Head of caudate nucleus (tissue), 42 donors: ENCODE measurements around the gene TPBGL.

Source experiments
- DNase-seq, 42 donors: peaks; one replicate each; pipeline versions ENCODE4 v3.0.0 to v3.0.0-alpha.2; 2020 to 2021; ENCODE audit warnings: mixed read lengths in 7 of 42
- intact Hi-C: fragments of 100-400 bp; cut with DNase I; formaldehyde crosslinking; loops from one replicate; pipeline ENCODE4 v1.15.0; 2022

TPBGL gene

DNA sequence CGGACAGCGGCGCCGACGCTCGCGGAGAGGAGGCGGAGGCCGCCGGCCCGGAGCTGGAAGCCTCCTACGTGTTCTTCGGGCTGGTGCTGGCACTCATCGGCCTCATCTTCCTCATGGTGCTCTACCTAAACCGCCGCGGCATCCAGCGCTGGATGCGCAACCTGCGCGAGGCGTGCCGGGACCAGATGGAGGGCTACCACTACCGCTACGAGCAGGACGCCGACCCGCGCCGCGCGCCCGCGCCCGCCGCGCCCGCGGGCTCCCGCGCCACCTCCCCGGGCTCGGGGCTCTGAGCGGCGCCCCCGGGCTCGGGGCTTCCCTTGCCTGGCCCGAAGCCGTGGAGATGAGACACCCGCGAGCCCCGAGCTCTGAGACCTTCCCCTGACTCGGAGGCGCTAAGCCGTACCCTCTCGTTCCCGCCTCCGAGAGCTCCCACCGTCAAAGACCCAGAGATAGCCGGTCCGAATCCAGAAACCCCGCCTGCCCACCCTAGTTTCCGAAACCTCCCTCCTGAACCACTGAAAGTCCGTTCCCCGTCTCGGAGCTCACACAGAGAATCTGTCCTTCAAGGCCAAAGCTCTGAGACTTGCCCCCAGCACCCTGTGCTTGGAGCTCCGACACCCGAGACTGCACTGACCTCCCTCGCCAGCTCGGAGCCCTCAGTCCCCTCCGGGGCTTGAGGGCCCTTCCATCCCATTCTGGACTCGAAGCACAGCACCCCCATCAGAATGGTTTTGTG lies 1.5 kb downstream of the TPBGL start:
- intact Hi-C loops, result no loop called here
- DNase-seq, result peak in 7 of 42 donors; percentile 2 to 37 (median 8)

DNA sequence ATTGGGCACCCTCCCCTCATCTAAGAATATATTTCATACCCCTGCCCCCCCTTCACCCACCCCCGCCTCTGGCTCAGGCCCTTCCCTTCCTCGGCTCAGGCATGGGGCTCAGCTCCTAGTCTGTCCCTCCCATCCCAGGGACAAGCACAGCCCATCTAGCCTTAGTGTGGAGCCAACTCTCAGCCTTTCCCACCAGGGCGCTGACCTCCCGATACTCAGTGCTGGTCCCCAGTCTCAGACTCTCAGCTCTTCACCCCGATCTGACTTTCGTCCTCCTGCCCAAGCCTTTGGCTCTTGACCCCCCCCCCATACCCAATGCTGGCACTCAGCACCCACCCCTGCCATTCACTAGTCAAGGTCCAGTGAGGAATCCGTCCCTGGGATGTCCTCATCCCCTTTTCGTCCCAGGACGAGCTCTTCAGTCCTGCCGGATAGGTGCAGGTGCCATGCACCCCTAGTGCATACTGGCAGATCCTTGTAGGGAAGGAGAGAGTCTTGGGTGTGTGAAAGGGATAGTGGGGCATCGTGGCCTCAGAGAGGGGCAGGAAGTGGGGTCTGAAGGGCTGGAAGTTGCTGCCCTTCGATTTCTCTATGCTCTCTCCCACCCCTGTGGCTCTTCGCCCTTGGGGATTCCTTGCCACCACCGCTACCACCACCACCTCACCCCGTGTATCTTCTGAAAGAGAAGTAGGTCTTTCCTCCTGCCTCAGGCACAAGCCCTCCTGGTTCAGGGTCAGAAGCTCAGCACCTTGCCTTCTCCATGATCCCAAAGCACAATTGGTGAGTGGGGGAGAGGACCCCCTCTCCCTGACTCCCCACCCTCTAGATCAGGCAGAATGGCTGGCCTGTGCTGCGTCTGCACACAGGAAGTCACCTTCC lies 2.4 kb downstream of the TPBGL start:
- DNase-seq, result peak in 14 of 42 donors; percentile 3 to 33 (median 8)
- intact Hi-C loops, result no loop called here

DNA sequence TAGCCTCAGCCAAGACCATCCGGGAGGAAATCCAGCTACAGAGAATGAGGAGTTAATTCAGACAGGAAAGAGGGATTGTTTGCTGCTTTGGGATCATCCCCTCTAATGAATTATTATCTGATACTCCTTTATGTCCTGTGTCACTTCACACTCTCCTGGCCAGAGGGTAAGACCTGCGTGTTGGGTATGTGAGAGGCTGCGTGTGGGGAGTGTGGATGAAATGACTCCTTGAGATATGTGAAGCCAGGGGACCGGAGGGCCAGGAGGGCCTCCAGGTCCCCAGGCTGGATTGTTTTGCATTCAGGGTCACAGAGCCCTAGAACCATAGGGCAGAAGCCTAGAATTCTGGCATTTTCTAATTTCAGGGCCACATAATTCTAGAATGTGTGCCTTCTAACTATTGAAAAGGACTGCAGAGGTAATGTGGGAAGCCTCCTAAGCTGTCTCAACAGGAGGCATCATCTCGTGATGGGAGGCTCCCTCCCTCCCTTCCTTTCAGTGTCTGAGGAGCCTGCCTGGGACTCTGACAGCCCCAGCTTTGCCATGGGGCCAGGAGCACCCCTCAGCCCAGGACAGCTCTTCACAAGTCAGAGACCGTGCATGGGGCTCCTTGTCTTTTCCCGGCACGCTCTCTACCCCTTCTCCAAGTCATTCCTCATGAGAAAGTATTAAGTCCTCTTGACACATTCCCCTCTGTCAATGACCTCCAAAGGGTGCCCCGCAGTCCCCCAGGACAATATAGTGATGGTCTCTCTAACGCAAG lies 3.7 kb downstream of the TPBGL start:
- DNase-seq, result peak in 13 of 42 donors; percentile 1 to 36 (median 9)
- intact Hi-C loops, result no loop called here

DNA sequence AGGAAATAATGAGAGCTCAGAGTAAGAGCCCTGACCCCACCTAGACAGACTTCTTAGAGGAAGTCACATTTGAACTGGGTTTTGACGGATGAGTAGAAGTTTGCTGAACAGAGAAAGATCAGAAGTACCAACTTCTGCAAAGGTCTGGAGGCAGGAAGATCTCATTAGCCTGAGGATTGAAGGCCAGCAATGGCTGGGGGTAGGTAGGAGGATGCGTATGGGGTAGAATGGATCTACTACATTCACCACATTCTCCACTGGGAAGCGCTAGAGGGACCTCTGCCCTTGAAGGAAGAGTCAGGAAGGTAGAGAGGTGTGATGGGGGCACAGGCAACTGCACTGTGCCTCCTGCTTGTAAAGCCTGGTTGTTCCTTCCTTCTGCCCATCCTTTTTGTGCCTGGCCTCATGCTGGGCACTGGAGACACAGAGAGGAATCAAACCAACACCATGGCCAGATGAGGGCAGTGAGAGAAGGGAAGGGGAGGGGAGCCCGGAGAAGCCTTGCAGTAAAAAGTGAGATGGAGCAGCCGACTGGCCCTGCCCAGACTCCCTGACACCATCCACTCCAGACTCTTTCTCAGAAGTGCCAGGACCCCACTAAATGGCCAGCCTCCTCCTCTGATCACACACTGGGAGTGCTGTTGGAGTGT lies 4.9 kb downstream of the TPBGL start:
- intact Hi-C loops, result loop anchor here (5.0 kb wide), 2 partner anchors 223 to 318 kb away; no protein-coding TSS in a partner anchor
- DNase-seq, result peak in 9 of 42 donors; percentile 2 to 33 (median 8)

DNA sequence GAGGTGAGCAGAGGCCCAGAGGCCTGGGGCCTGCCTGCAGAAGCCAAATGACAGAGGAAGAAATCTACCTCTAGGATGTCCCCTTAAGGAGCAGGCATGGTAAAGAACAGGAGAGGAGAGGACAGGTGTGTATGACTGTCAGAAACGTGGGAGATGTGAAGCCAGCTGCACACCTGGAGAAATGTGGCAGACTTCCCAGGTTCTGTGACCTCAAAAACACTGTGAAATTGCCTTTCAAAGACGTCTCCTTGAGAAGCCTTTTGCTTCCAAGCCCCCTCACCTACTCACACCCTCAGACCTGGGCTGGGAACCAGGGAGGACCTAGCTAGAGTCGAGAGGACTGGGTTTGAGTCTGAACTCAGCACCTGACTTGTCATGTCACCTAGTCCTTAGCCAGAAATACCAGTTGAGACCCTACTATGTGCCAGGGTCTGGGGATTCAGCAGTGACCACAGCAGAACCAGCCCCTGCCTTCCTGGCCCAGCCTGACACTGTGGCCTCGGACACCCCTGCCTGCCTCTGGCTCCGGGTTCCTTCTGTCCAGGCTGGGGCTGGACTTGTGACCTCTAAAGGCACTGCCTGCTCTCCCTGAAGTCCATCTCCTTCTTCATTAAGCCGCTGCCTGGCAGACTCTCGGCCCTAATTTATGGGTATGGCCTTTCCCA lies 5.6 kb downstream of the TPBGL start:
- DNase-seq, result peak in 13 of 42 donors; percentile 2 to 40 (median 9)
- intact Hi-C loops, result loop anchor here (5.0 kb wide), 2 partner anchors 224 to 319 kb away; no protein-coding TSS in a partner anchor

DNA sequence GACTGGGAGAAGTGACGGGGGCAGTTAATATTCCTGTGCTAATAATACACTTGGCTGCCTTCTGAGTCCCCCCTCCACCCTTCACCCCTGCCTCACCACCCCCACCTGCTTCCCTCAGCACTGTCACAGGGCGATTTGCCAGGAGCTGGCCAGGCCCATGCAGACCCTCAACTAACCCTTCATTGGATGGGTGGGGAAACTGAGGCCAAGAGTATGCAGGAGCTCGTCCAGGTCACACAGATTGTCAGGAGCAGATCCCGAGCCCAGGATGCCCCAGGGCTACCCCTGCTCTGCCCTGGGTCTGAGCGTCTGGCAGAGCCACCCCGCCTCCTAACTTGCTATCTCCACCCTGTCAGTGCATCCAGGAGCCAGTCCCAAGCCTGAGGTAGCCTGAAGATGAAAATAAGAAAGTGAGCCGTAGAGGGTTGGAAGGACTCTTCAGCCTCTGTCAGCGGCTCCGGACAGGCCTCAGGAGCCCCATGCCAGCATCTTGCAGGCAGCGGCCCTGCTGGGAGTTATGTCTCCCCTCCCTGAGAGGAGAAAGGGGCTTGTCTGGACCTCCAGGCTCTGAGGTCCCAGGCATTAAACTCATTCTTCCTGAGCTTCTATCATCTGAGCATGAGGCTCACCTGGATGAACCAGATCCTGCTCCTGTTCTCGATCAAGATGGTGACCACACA lies 6.2 kb downstream of the TPBGL start:
- DNase-seq, result peak in 11 of 42 donors; percentile 1 to 34 (median 10)
- intact Hi-C loops, result loop anchor here (5.0 kb wide), 2 partner anchors 225 to 320 kb away; no protein-coding TSS in a partner anchor

DNA sequence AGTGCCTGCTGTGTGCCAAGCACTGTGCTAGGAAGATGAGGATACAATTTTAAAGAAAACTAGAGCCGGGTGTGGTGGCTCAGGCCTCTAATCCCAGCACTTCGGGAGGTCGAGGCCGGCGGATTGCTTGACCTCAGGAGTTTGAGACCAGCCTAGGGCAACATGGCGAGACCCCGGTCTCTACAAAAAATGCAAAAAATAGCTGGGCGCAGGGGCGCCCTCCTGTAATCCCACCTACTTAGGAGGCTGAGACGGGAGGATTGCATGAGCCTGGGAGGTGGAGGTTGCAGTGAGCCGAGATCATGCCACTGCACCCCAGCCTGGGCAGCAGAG lies 8.3 kb downstream of the TPBGL start:
- DNase-seq, result no peak
- intact Hi-C loops, result loop anchor here (2.0 to 5.0 kb wide), 3 partner anchors 104 to 322 kb away; no protein-coding TSS in a partner anchor

DNA sequence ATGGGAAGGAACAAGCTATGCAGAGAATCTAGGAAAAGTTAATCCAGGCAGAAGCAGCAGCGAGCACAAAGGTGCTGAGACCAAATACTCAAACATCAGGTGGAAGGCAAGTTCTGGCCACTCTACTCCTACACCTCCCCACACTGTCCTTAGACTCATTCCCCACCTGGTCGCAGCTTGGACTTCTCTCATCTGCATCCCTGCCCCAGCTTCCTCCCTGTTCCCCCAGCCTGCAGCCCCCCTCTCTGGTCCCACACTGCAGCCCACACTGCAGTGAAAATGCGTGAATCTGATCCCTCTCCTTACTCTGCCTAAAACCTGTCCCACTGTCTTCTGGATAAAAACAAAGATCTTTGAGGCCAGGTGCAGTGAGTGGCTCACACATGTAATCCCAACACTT lies 9.1 kb downstream of the TPBGL start:
- intact Hi-C loops, result loop anchor here (2.0 to 5.0 kb wide), 3 partner anchors 105 to 322 kb away; no protein-coding TSS in a partner anchor

DNA sequence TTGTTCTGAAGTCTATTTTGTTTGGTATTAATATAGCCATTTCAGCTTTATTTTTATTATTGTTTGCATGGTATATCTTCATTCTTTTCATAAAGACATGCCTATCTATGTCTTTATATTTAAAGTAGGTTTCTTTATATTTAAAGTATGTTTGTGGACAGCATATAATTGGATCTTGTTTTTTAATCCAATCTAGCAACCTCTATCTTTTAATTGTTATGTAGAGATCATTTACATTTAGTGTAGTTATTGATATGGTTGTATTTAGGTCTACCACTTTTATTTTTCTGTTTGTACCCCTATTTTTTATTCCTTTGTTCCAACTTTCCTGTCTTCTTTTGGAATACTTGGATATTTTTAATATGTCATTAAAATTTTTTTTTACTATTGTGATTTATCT lies 13.8 kb downstream of the TPBGL start:
- intact Hi-C loops, result no loop called here
- DNase-seq, result no peak

More for the DNA sequence above, 9.1 kb downstream of the TPBGL start:
- peak in 6 of 42 donors; percentile 1 to 11 (median 4) for DNase-seq

DNA sequence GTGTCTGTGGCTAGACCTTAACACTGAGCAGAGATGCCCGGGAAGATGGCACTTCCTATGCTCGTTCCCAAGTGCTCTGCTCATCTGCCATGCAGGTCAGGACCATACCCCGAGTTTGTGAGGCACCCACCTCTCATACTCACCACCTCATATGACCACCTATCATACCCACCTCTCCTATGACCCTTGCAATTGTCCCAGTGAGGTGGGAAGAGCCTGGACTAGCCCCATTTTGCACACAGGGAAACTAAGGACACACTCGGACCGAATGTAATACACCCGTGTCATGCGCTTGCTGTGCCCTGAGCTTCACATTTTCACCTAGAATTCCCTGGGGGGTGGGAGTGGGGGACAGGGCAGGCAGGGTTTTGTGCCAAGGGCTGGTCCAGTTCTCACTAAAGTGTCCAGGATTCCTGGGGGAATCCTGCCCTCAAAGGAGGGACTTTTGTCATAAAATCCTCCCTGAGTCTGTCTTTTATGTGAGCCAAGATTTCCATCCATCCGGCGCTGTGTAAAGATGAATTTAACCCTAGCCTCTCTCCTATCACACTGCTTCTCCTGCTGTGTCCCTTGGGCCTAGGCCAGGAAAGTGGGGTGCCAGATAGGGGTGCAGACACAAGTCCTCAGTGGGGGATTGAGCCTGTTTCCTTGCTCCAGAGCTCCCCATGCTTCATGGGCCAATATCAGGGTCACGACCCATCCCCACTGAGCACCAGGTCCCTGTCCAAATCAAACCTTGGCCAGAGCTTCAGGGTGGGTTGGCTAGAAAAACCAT lies 20.0 kb downstream of the TPBGL start:
- intact Hi-C loops, result no loop called here

DNA sequence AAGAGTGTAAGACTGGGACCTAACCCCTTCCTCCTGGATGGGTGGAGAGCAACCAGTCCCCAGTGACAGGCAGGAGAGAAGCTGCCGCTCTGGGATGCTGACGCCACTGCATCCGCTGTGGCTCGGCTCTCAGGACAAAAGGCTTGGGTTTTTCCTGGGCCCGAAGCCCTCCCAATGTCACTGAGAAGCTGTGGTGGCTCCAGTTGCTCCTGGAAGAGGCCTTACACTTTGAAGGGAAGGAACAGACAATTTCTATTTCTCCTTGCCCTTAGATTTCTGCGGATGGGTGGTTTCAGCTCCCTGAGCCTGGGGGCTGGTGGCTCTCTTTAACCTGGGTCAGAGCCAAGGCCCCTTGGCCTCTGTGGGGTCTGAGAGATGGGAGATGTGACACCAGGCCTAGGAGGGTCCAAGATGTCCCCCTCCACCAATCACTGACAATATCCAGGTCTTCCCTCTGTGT lies 21.4 kb downstream of the TPBGL start:
- peak in 8 of 42 donors; percentile 8 to 31 (median 15) for DNase-seq
- intact Hi-C loops, result no loop called here

More for the DNA sequence above, 20.0 kb downstream of the TPBGL start:
- peak in 12 of 42 donors; percentile 0 to 37 (median 11) for DNase-seq

DNA sequence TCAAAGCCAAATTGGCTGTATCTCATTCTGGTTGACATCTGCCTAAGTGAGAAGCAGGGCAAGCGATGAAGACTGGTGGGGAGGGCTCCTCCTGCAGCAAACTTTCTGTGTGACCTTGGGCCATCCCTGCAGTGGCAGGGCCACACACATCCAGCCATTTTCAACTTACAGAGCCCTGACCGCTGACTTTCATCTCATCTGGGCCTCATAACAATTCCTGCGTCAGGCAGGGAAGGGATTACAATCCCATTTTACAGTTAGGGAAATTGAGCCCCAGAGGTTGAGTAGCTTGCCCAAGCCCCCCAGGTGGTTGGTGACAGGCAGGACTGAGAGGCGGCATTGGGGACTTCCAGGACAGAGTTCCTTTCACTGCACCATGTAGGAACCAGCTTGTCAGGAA lies 21.9 kb downstream of the TPBGL start:
- intact Hi-C loops, result no loop called here
- peak in 8 of 42 donors; percentile 7 to 24 (median 10) for DNase-seq

DNA sequence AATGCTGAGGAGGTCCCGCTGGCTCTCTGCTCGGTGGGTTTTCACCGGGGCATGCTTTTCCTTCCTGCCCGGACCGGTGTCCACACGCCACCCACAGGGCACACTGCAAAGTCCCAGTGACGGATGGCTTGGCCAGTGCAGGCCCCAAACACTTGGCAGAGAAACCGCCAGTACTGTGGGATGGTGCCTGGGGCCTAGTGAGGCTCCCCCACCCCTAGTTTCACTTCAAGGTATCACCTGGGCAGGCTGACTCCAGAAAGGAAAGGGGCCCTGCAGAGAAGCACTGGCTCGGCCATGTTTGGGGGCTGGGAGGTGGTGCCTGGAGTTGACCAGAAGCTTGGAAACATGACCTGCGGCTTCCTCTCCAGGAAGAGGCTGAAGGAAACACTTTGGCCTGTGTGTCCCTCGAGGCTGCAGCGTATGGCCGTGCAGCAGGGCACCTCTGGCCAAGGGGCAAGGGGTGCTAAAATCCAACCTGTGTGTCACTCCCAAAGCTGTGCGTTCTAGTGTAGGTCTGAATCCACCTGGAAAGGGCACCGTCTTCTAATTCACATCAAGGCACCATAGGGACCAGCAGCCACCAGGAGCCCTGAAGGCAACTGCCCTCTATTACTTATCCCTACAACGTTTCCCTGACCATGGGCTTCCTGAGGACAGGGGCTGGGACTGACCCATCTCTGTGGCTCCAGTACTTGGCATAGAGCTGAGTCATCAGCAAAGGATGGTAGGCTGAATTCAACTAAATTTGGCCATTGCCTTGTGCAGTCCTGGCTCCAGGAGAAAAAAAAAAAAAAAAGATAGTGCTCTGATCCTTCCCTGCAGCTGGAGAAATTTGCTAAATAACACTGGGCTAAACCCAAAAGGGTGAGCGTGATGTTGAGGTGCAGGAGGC lies 22.6 kb downstream of the TPBGL start:
- intact Hi-C loops, result no loop called here

DNA sequence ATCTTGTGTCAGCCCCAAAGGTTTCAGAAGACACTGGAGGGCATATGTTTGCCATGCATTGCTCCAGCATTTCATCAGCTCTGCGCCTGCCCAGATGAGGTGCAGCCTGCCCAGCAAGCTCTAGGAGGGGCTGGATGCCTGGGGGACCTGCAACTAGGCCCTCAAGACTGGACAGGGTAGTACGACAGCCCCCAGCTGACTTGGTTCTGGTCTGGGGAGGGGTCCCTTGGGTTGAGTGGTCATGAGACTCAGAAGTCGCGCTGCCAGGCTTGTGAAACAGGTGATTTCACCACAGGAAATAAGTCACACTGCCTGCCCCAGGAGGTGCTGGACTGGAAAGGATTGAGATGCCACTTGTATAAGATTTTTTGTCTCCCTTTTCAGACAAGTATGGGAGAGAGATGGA lies 23.4 kb downstream of the TPBGL start:
- DNase-seq, result peak in 8 of 42 donors; percentile 12 to 34 (median 26)
- intact Hi-C loops, result no loop called here

More for the DNA sequence above, 22.6 kb downstream of the TPBGL start:
- peak in 9 of 42 donors; percentile 12 to 36 (median 18) for DNase-seq

DNA sequence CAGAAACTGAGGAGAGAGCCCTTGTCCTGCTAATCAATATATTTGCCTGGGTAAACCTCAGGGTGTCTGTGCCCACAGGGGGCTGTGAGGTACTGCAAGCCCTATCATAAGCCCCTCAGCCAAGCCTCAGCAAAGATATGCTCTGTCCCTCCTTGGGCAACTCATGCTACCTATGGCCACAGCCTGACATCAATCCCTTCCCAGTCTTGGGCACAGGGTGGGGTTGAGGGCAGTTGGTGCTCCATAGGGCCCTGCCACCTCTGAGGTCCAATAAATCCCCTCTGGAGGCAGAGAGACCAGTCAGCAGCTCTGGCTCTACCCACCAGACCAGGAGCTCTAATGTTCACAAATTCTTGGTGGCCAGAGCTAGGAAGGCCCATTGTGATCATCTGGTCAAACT lies 23.8 kb downstream of the TPBGL start:
- DNase-seq, result peak in 6 of 42 donors; percentile 3 to 29 (median 22)

More for the DNA sequence above, 23.8 kb downstream of the TPBGL start:
- intact Hi-C loops, result no loop called here
